Osteoblast (primary cell): ENCODE measurements around the gene DEDD2. TPM values are rescaled to one million over a fixed set of nuclear protein-coding genes. Genes with fewer than 3 reads are reported as not detected.
A peak's percentile ranks its signal among the peaks of the same experiment; 100 is the strongest.

Experiments used
- DNase-seq: peaks from one replicate; pipeline ENCODE4 v3.0.0; 2011; ENCODE audit warnings: low spot score, mixed read lengths; ENCODE audit not compliant: insufficient read length; ENCODE audit errors: missing footprints
- H2AFZ ChIP-seq: 2 replicates; pipeline ENCODE4 v1.6.0; 2011; ENCODE audit warnings: mild to moderate bottlenecking, low read length
- H3K27ac ChIP-seq: 2 replicates; pipeline ENCODE4 v1.5.1; 2011; ENCODE audit warnings: mild to moderate bottlenecking, low read depth, low read length, moderate library complexity
- H3K27me3 ChIP-seq: 2 replicates; pipeline ENCODE4 v1.6.0; 2012; ENCODE audit warnings: mild to moderate bottlenecking, control low read depth, inconsistent platforms, low read length, moderate library complexity; ENCODE audit not compliant: insufficient read depth
- H3K36me3 ChIP-seq: 2 replicates; pipeline ENCODE4 v1.5.1; 2011; ENCODE audit warnings: mild to moderate bottlenecking, low read length, control low read depth, moderate library complexity; ENCODE audit not compliant: insufficient read depth
- H3K4me1 ChIP-seq: 2 replicates; pipeline ENCODE4 v1.5.1; 2011; ENCODE audit warnings: mild to moderate bottlenecking, low read length, control low read depth, moderate library complexity; ENCODE audit not compliant: insufficient read depth
- H3K4me2 ChIP-seq: 2 replicates; pipeline ENCODE4 v1.6.0; 2011; ENCODE audit warnings: mild to moderate bottlenecking, low read length; ENCODE audit not compliant: insufficient read depth
- H3K4me3 ChIP-seq: fragments of 200-600 bp; sonication (generic); 3 replicates; pipeline ENCODE4 v1.5.1; 2012; ENCODE audit warnings: mild to moderate bottlenecking, low read length, inconsistent platforms; ENCODE audit not compliant: insufficient read depth
- H3K79me2 ChIP-seq: 2 replicates; pipeline ENCODE4 v1.6.0; 2012; ENCODE audit warnings: mild to moderate bottlenecking, low read length, control low read depth, inconsistent platforms; ENCODE audit not compliant: insufficient read depth
- H3K9me3 ChIP-seq: 2 replicates; pipeline ENCODE4 v1.5.1; 2011; ENCODE audit warnings: low read depth, low read length, control low read depth
- H4K20me1 ChIP-seq: 2 replicates; pipeline ENCODE4 v1.6.0; 2012; ENCODE audit warnings: mild to moderate bottlenecking, low read length, control low read depth; ENCODE audit not compliant: insufficient read depth
- CTCF ChIP-seq: IDR thresholded peaks from 2 replicates; pipeline ENCODE4 v1.5.1; 2011; ENCODE audit warnings: mild to moderate bottlenecking, low read depth, low read length, moderate library complexity; ENCODE audit errors: extremely low read depth
- total RNA-seq: library from RNA; depleted of rRNA; stranded (reverse); fragments of >200 nt; gene quantifications from 2 replicates; pipeline ENCODE4 v1.2.3, GENCODE V29; 2012

Gene DEDD2
- total RNA-seq, 1 donor: 19.9 TPM

- TF ChIP-seq CTCF: no peak
- DNase-seq: peak; percentile 77
- no peaks in the 10 kb centered on the region for H3K27me3 ChIP-seq
- no peak overlapping the region for H3K27ac ChIP-seq
- H3K4me1 ChIP-seq: peaks cover 28% of the 10 kb centered on the region
- no peak overlapping the region for H3K4me2 ChIP-seq
- peaks cover 32% of the 10 kb centered on the region for H4K20me1 ChIP-seq
- H3K79me2 ChIP-seq: peaks cover 59% of the 10 kb centered on the region
- H3K36me3 ChIP-seq: peaks cover 36% of the 10 kb centered on the region
- no peaks in the 10 kb centered on the region for H3K9me3 ChIP-seq
- H2AFZ ChIP-seq: no peak overlapping the region
- no peak overlapping the region for H3K4me3 ChIP-seq
Measured at GRCh38 chr19:42203700-42204099, 13.8 kb downstream of the DEDD2 start.

- no peaks in the 10 kb centered on the region for H3K9me3 ChIP-seq
- H3K36me3 ChIP-seq: peaks cover 32% of the 10 kb centered on the region
- no peak overlapping the region for H3K4me3 ChIP-seq
- peak; percentile 30 for DNase-seq
- H3K4me2 ChIP-seq: no peak overlapping the region
- no peak overlapping the region for H3K27ac ChIP-seq
- H3K4me1 ChIP-seq: peaks cover 18% of the 10 kb centered on the region
- peaks cover 34% of the 10 kb centered on the region for H4K20me1 ChIP-seq
- no peaks in the 10 kb centered on the region for H3K27me3 ChIP-seq
- TF ChIP-seq CTCF: no peak
- no peak overlapping the region for H2AFZ ChIP-seq
- peaks cover 54% of the 10 kb centered on the region for H3K79me2 ChIP-seq
Measured at GRCh38 chr19:42202290-42202880, 15.1 kb downstream of the DEDD2 start.

- peaks cover 50% of the 10 kb centered on the region for H3K79me2 ChIP-seq
- H3K4me2 ChIP-seq: no peak overlapping the region
- H4K20me1 ChIP-seq: peaks cover 36% of the 10 kb centered on the region
- no peak overlapping the region for H2AFZ ChIP-seq
- no peaks in the 10 kb centered on the region for H3K9me3 ChIP-seq
- DNase-seq: peak; percentile 72
- H3K27ac ChIP-seq: no peak overlapping the region
- TF ChIP-seq CTCF: no peak
- peaks cover 32% of the 10 kb centered on the region for H3K36me3 ChIP-seq
- H3K27me3 ChIP-seq: no peaks in the 10 kb centered on the region
- H3K4me3 ChIP-seq: no peak overlapping the region
- peaks cover 11% of the 10 kb centered on the region for H3K4me1 ChIP-seq
Measured at GRCh38 chr19:42201489-42202289, 15.8 kb downstream of the DEDD2 start.

GRCh38 chr19:42200116-42200715 is 17.3 kb downstream of the DEDD2 start:
- DNase-seq: peak; percentile 66

More at GRCh38 chr19:42200116-42200715, 17.3 kb downstream of the DEDD2 start:
- Histone ChIP-seq H3K27me3 (no peaks in the 10 kb centered on the region), H3K27ac (no peak overlapping the region), H3K4me2 (no peak overlapping the region), H3K9me3 (no peaks in the 10 kb centered on the region), H3K36me3 (peaks cover 25% of the 10 kb centered on the region), H3K4me1 (no peaks in the 10 kb centered on the region), H3K79me2 (peaks cover 44% of the 10 kb centered on the region), H2AFZ (no peak overlapping the region), H4K20me1 (peaks cover 33% of the 10 kb centered on the region), H3K4me3 (no peak overlapping the region)
- no peak for TF ChIP-seq CTCF
